ENCODE measurements around the gene CHN2. TPM values are rescaled to one million over a fixed set of nuclear protein-coding genes. Genes with fewer than 3 reads are reported as not detected.

CHN2 gene
- total RNA-seq, 1 donor from 2014 or later: 0.33 TPM

GRCh38 chr7:29243910-29244655 is 49.5 kb downstream of the CHN2 start:
- Mint-ChIP-seq H3K4me3 (no peak overlapping the region), H3K36me3 (ENCODE audit: low read depth) (no peaks in the 10 kb centered on the region), H3K9me3 (no peaks in the 10 kb centered on the region), H3K27ac (peak overlapping the region; percentile 17), H3K4me1 (peaks cover 14% of the 10 kb centered on the region), H3K27me3 (peaks cover 20% of the 10 kb centered on the region)
- DNase-seq: peak; percentile 60
- intact Hi-C loops (cut with micrococcal nuclease): loop anchor here (1.0 to 10.0 kb wide), 2 partner anchors 41 to 319 kb away; no protein-coding TSS in a partner anchor

GRCh38 chr7:29247224-29247962 is 52.8 kb downstream of the CHN2 start:
- H3K4me3 Mint-ChIP-seq: no peak overlapping the region
- DNase-seq: no peak
- H3K36me3 Mint-ChIP-seq (ENCODE audit: low read depth): no peaks in the 10 kb centered on the region
- H3K27me3 Mint-ChIP-seq: peaks cover 11% of the 10 kb centered on the region
- H3K9me3 Mint-ChIP-seq: no peaks in the 10 kb centered on the region
- intact Hi-C loops (cut with micrococcal nuclease): loop anchor here (10.0 kb wide), 1 partner anchor 323 kb away; no protein-coding TSS in a partner anchor
- peaks cover 14% of the 10 kb centered on the region for H3K4me1 Mint-ChIP-seq
- no peak overlapping the region for H3K27ac Mint-ChIP-seq

- peaks cover 11% of the 10 kb centered on the region for H3K27me3 Mint-ChIP-seq
- no peak overlapping the region for H3K27ac Mint-ChIP-seq
- H3K36me3 Mint-ChIP-seq (ENCODE audit: low read depth): no peaks in the 10 kb centered on the region
- no peaks in the 10 kb centered on the region for H3K9me3 Mint-ChIP-seq
- peaks cover 14% of the 10 kb centered on the region for H3K4me1 Mint-ChIP-seq
- intact Hi-C loops (cut with micrococcal nuclease): loop anchor here (10.0 kb wide), 1 partner anchor 323 kb away; no protein-coding TSS in a partner anchor
- no peak for DNase-seq
- H3K4me3 Mint-ChIP-seq: no peak overlapping the region
Measured at GRCh38 chr7:29247963-29248236, 53.3 kb downstream of the CHN2 start.

- H3K36me3 Mint-ChIP-seq (ENCODE audit: low read depth): no peaks in the 10 kb centered on the region
- H3K27ac Mint-ChIP-seq: no peak overlapping the region
- DNase-seq: no peak
- H3K9me3 Mint-ChIP-seq: no peaks in the 10 kb centered on the region
- peaks cover 10% of the 10 kb centered on the region for H3K4me1 Mint-ChIP-seq
- H3K4me3 Mint-ChIP-seq: no peak overlapping the region
- H3K27me3 Mint-ChIP-seq: peaks cover 8% of the 10 kb centered on the region
- intact Hi-C loops (cut with micrococcal nuclease): loop anchor here (10.0 kb wide), 1 partner anchor 324 kb away; no protein-coding TSS in a partner anchor
Measured at GRCh38 chr7:29248713-29249382, 54.3 kb downstream of the CHN2 start.

GRCh38 chr7:29249383-29249750 is 54.8 kb downstream of the CHN2 start:
- intact Hi-C loops (cut with micrococcal nuclease): loop anchor here (10.0 kb wide), 1 partner anchor 325 kb away; no protein-coding TSS in a partner anchor
- H3K36me3 Mint-ChIP-seq (ENCODE audit: low read depth): no peaks in the 10 kb centered on the region
- peaks cover 5% of the 10 kb centered on the region for H3K4me1 Mint-ChIP-seq
- H3K4me3 Mint-ChIP-seq: no peak overlapping the region
- H3K27ac Mint-ChIP-seq: no peak overlapping the region
- H3K27me3 Mint-ChIP-seq: peaks cover 6% of the 10 kb centered on the region
- H3K9me3 Mint-ChIP-seq: no peaks in the 10 kb centered on the region
- no peak for DNase-seq

GRCh38 chr7:29249860-29250259 is 55.3 kb downstream of the CHN2 start:
- Mint-ChIP-seq H3K27ac (no peak overlapping the region), H3K4me1 (peaks cover under 1% of the 10 kb centered on the region), H3K4me3 (no peak overlapping the region), H3K27me3 (peaks cover 6% of the 10 kb centered on the region), H3K36me3 (ENCODE audit: low read depth) (no peaks in the 10 kb centered on the region), H3K9me3 (no peaks in the 10 kb centered on the region)
- intact Hi-C loops (cut with micrococcal nuclease): loop anchor here (10.0 kb wide), 1 partner anchor 325 kb away; no protein-coding TSS in a partner anchor
- DNase-seq: no peak

- H3K36me3 Mint-ChIP-seq (ENCODE audit: low read depth): no peaks in the 10 kb centered on the region
- H3K27ac Mint-ChIP-seq: no peak overlapping the region
- intact Hi-C loops (cut with micrococcal nuclease): no loop called here
- no peak overlapping the region for H3K4me3 Mint-ChIP-seq
- no peaks in the 10 kb centered on the region for H3K4me1 Mint-ChIP-seq
- no peaks in the 10 kb centered on the region for H3K9me3 Mint-ChIP-seq
- DNase-seq: no peak
- H3K27me3 Mint-ChIP-seq: peaks cover 8% of the 10 kb centered on the region
Measured at GRCh38 chr7:29253225-29253624, 58.6 kb downstream of the CHN2 start.

GRCh38 chr7:29254591-29254990 is 60.0 kb downstream of the CHN2 start:
- no peak overlapping the region for H3K4me3 Mint-ChIP-seq
- no peak for DNase-seq
- peaks cover 9% of the 10 kb centered on the region for H3K27me3 Mint-ChIP-seq
- H3K9me3 Mint-ChIP-seq: no peaks in the 10 kb centered on the region
- H3K4me1 Mint-ChIP-seq: no peaks in the 10 kb centered on the region
- H3K27ac Mint-ChIP-seq: no peak overlapping the region
- H3K36me3 Mint-ChIP-seq (ENCODE audit: low read depth): no peaks in the 10 kb centered on the region
- intact Hi-C loops (cut with micrococcal nuclease): no loop called here

- no peak for DNase-seq
- intact Hi-C loops (cut with micrococcal nuclease): no loop called here
- H3K27ac Mint-ChIP-seq: no peak overlapping the region
- H3K27me3 Mint-ChIP-seq: peaks cover 9% of the 10 kb centered on the region
- no peaks in the 10 kb centered on the region for H3K9me3 Mint-ChIP-seq
- H3K4me3 Mint-ChIP-seq: no peak overlapping the region
- H3K36me3 Mint-ChIP-seq (ENCODE audit: low read depth): no peaks in the 10 kb centered on the region
- H3K4me1 Mint-ChIP-seq: no peaks in the 10 kb centered on the region
Measured at GRCh38 chr7:29255199-29255878, 60.8 kb downstream of the CHN2 start.

- Mint-ChIP-seq H3K4me3 (no peak overlapping the region), H3K4me1 (no peaks in the 10 kb centered on the region), H3K27ac (no peak overlapping the region), H3K36me3 (ENCODE audit: low read depth) (no peaks in the 10 kb centered on the region), H3K9me3 (no peaks in the 10 kb centered on the region), H3K27me3 (peaks cover 11% of the 10 kb centered on the region)
- intact Hi-C loops (cut with micrococcal nuclease): no loop called here
- DNase-seq: no peak
Measured at GRCh38 chr7:29255906-29256692, 61.5 kb downstream of the CHN2 start.

- Mint-ChIP-seq H3K36me3 (ENCODE audit: low read depth) (no peaks in the 10 kb centered on the region), H3K9me3 (no peaks in the 10 kb centered on the region), H3K27ac (no peak overlapping the region), H3K4me3 (no peak overlapping the region), H3K27me3 (peaks cover 14% of the 10 kb centered on the region), H3K4me1 (no peaks in the 10 kb centered on the region)
- no peak for DNase-seq
- intact Hi-C loops (cut with micrococcal nuclease): no loop called here
Measured at GRCh38 chr7:29256693-29257002, 62.1 kb downstream of the CHN2 start.

- no peaks in the 10 kb centered on the region for H3K9me3 Mint-ChIP-seq
- no peak for DNase-seq
- no peak overlapping the region for H3K4me3 Mint-ChIP-seq
- H3K36me3 Mint-ChIP-seq (ENCODE audit: low read depth): no peaks in the 10 kb centered on the region
- intact Hi-C loops (cut with micrococcal nuclease): no loop called here
- H3K27me3 Mint-ChIP-seq: peaks cover 14% of the 10 kb centered on the region
- H3K4me1 Mint-ChIP-seq: no peaks in the 10 kb centered on the region
- no peak overlapping the region for H3K27ac Mint-ChIP-seq
Measured at GRCh38 chr7:29258951-29259350, 64.4 kb downstream of the CHN2 start.

GRCh38 chr7:29262191-29262917 is 67.8 kb downstream of the CHN2 start:
- Mint-ChIP-seq H3K4me3 (no peak overlapping the region), H3K36me3 (ENCODE audit: low read depth) (peaks cover 2% of the 10 kb centered on the region), H3K27ac (no peak overlapping the region), H3K27me3 (peaks cover 12% of the 10 kb centered on the region), H3K4me1 (peaks cover 6% of the 10 kb centered on the region), H3K9me3 (peaks cover 8% of the 10 kb centered on the region)
- intact Hi-C loops (cut with micrococcal nuclease): no loop called here
- DNase-seq: no peak
